SK-N-SH treated with all-trans-retinoic acid at 6 μM for 48 hours (cell line): ENCODE results near the gene NPAS3.

ENCODE experiments used
- ATAC-seq: fragments of 200-7000 bp; cut with Tn5 transposase; 3 replicates; pipeline ENCODE4 v1.9.1; 2020; ENCODE audit warnings: mild to moderate bottlenecking, moderate library complexity
- ARNTL ChIP-seq: fragments of 450-650 bp; formaldehyde crosslinking; IDR thresholded peaks from 2 replicates; pipeline ENCODE4 v1.5.0; 2020; ENCODE audit warnings: low read depth, mild to moderate bottlenecking, moderate library complexity, borderline replicate concordance
- BACH2 ChIP-seq: fragments of 250-450 bp; sonication (Bioruptor Pico); IDR thresholded peaks from 2 replicates; pipeline ENCODE4 v1.9.0; 2021; ENCODE audit warnings: mild to moderate bottlenecking, borderline replicate concordance
- CREB5 ChIP-seq: fragments of 250-450 bp; sonication (Bioruptor Pico); IDR thresholded peaks from 2 replicates; pipeline ENCODE4 v1.5.1; 2020; ENCODE audit warnings: low read depth, mild to moderate bottlenecking, moderate library complexity
- CSDC2 ChIP-seq: fragments of 250-450 bp; sonication (Bioruptor Pico); IDR thresholded peaks from 2 replicates; pipeline ENCODE4 v1.5.0; 2020; ENCODE audit warnings: mild to moderate bottlenecking, moderate library complexity
- CSRNP3 ChIP-seq: fragments of 250-450 bp; sonication (Bioruptor Pico); IDR thresholded peaks from 2 replicates; pipeline ENCODE4 v1.5.1; 2021; ENCODE audit warnings: mild to moderate bottlenecking, moderate library complexity
- ESRRG ChIP-seq: fragments of 250-450 bp; sonication (Bioruptor Pico); IDR thresholded peaks from 2 replicates; pipeline ENCODE4 v1.6.1; 2021; ENCODE audit warnings: mild to moderate bottlenecking
- ISL1 ChIP-seq: fragments of 250-450 bp; sonication (Bioruptor Pico); IDR thresholded peaks from 2 replicates; pipeline ENCODE4 v2.1.2; 2022; ENCODE audit warnings: mild to moderate bottlenecking, moderate library complexity
- OSR1 ChIP-seq: fragments of 250-450 bp; sonication (Bioruptor Pico); IDR thresholded peaks from 2 replicates; pipeline ENCODE4 v1.8.0; 2022; ENCODE audit warnings: moderate library complexity, mild to moderate bottlenecking, inconsistent platforms
- POU6F1 ChIP-seq: fragments of 250-450 bp; sonication (Bioruptor Pico); IDR thresholded peaks from 2 replicates; pipeline ENCODE4 v1.8.0; 2021; ENCODE audit warnings: low read depth, mild to moderate bottlenecking, moderate library complexity, borderline replicate concordance
- PPARA ChIP-seq: fragments of 250-450 bp; sonication (Bioruptor Pico); IDR thresholded peaks from 2 replicates; pipeline ENCODE4 v1.5.0; 2020; ENCODE audit warnings: mild to moderate bottlenecking, borderline replicate concordance
- SNAI2 ChIP-seq: fragments of 250-450 bp; sonication (Bioruptor Pico); IDR thresholded peaks from 2 replicates; pipeline ENCODE4 v1.5.0; 2020; ENCODE audit warnings: mild to moderate bottlenecking, moderate library complexity
- TCF4 ChIP-seq: fragments of 250-450 bp; sonication (Bioruptor Pico); IDR thresholded peaks from 2 replicates; pipeline ENCODE4 v1.8.0; 2021; ENCODE audit warnings: mild to moderate bottlenecking, moderate library complexity, borderline replicate concordance
- TOX ChIP-seq: fragments of 250-450 bp; sonication (Bioruptor Pico); IDR thresholded peaks from 2 replicates; pipeline ENCODE4 v1.8.0; 2021; ENCODE audit warnings: mild to moderate bottlenecking, moderate library complexity, borderline replicate concordance
- TSHZ2 ChIP-seq: fragments of 250-450 bp; sonication (Bioruptor Pico); IDR thresholded peaks from 2 replicates; pipeline ENCODE4 v1.5.0; 2020; ENCODE audit warnings: mild to moderate bottlenecking, moderate library complexity
- ZC3H10 ChIP-seq: fragments of 250-450 bp; sonication (Bioruptor Pico); IDR thresholded peaks from 2 replicates; pipeline ENCODE4 v1.5.1; 2021; ENCODE audit warnings: mild to moderate bottlenecking, moderate library complexity
- ZFP3 ChIP-seq: fragments of 250-450 bp; sonication (Bioruptor Pico); IDR thresholded peaks from 2 replicates; pipeline ENCODE4 v1.5.0; 2020; ENCODE audit warnings: mild to moderate bottlenecking, moderate library complexity
- ZFP30 ChIP-seq: fragments of 450-650 bp; formaldehyde crosslinking; IDR thresholded peaks from 2 replicates; pipeline ENCODE4 v1.5.0; 2022; ENCODE audit warnings: mild to moderate bottlenecking, moderate library complexity
- ZNF565 ChIP-seq: fragments of 450-650 bp; formaldehyde crosslinking; conservative IDR thresholded peaks from 2 replicates; pipeline ENCODE4 v1.5.0; 2020; ENCODE audit warnings: low read depth, mild to moderate bottlenecking, moderate library complexity
- ZNF8 ChIP-seq: fragments of 450-650 bp; formaldehyde crosslinking; IDR thresholded peaks from 2 replicates; pipeline ENCODE4 v1.5.0; 2020; ENCODE audit warnings: mild to moderate bottlenecking, moderate library complexity

NPAS3 gene

GRCh38 chr14:33356181-33356580, 417.5 kb downstream of the NPAS3 start:
- ATAC-seq, result no peak
- TF ChIP-seq PPARA, result no peak
- no peak for TF ChIP-seq TCF4
- TF ChIP-seq ZC3H10, result no peak
- TF ChIP-seq BACH2 (CRISPR knock-in tag), result no peak
- no peak for TF ChIP-seq ISL1
- TF ChIP-seq ZNF565 (CRISPR knock-in tag), result no peak
- no peak for TF ChIP-seq OSR1 (CRISPR knock-in tag)
- TF ChIP-seq CSDC2, result no peak
- TF ChIP-seq ZNF8 (CRISPR knock-in tag), result no peak
- no peak for TF ChIP-seq CREB5 (CRISPR knock-in tag)
- no peak for TF ChIP-seq ZFP30 (CRISPR knock-in tag)
- TF ChIP-seq ZFP3 (CRISPR knock-in tag), result no peak

GRCh38 chr14:33357225-33358010, 418.7 kb downstream of the NPAS3 start:
- no peak for ATAC-seq
- TF ChIP-seq ZNF8 (CRISPR knock-in tag), result no peak

GRCh38 chr14:33359288-33359881, 420.7 kb downstream of the NPAS3 start:
- TF ChIP-seq POU6F1 (CRISPR knock-in tag), result no peak
- TF ChIP-seq CSRNP3 (CRISPR knock-in tag), result no peak
- no peak for TF ChIP-seq TSHZ2 (CRISPR knock-in tag)
- TF ChIP-seq ESRRG (CRISPR knock-in tag), result no peak
- TF ChIP-seq BACH2 (CRISPR knock-in tag), result no peak
- no peak for TF ChIP-seq ZNF565 (CRISPR knock-in tag)
- TF ChIP-seq ZFP3 (CRISPR knock-in tag), result no peak
- no peak for TF ChIP-seq ARNTL (CRISPR knock-in tag)
- TF ChIP-seq OSR1 (CRISPR knock-in tag), result no peak
- TF ChIP-seq ZFP30 (CRISPR knock-in tag), result no peak
- TF ChIP-seq ZNF8 (CRISPR knock-in tag), result no peak
- no peak for TF ChIP-seq SNAI2 (CRISPR knock-in tag)
- TF ChIP-seq TOX, result no peak
- TF ChIP-seq CREB5 (CRISPR knock-in tag), result no peak
- TF ChIP-seq PPARA, result no peak
- no peak for TF ChIP-seq TCF4
- TF ChIP-seq ISL1, result no peak
- no peak for ATAC-seq
